Esophagus (tissue), 2 donors: Measurements from ENCODE around the gene ZFP36L2. TPM values are rescaled to one million over a fixed set of nuclear protein-coding genes. Genes with fewer than 3 reads are reported as not detected.
"Not testable (repeated sequence)": the region's sequence is repeated elsewhere in the genome, so short reads cannot be mapped to it uniquely, and the experiment has no call there.

Source experiments
- H3K27ac ChIP-seq, 2 donors: one replicate each; pipeline ENCODE4 v1.5.1; 2013; ENCODE audit warnings: low read depth in 2 of 2, mild to moderate bottlenecking in 2 of 2, inconsistent platforms in 1 of 2, low read length in 1 of 2, moderate library complexity in 1 of 2
- H3K27me3 ChIP-seq, 2 donors: one replicate each; pipeline ENCODE4 v1.6.1; 2013; ENCODE audit warnings: low read length in 2 of 2, control low read depth in 1 of 2, mild to moderate bottlenecking in 1 of 2; ENCODE audit not compliant: insufficient read depth in 2 of 2, control insufficient read depth in 1 of 2
- H3K36me3 ChIP-seq, 2 donors: one replicate each; pipeline ENCODE4 v1.6.1; 2013; ENCODE audit warnings: low read length in 1 of 2; ENCODE audit not compliant: control insufficient read depth in 2 of 2, insufficient read depth in 2 of 2
- H3K4me1 ChIP-seq, 2 donors: one replicate each; pipeline ENCODE4 v1.6.1; 2013; ENCODE audit warnings: low read length in 1 of 2; ENCODE audit not compliant: control insufficient read depth in 2 of 2, insufficient read depth in 2 of 2
- H3K4me3 ChIP-seq, 2 donors: one replicate each; pipeline ENCODE4 v1.5.1; 2013; ENCODE audit warnings: low read length in 2 of 2, mild to moderate bottlenecking in 2 of 2, low read depth in 1 of 2, moderate library complexity in 1 of 2
- H3K9me3 ChIP-seq, 2 donors: one replicate each; pipeline ENCODE4 v1.6.1; 2013; ENCODE audit warnings: mild to moderate bottlenecking in 2 of 2, low read depth in 1 of 2, low read length in 1 of 2, moderate library complexity in 1 of 2; ENCODE audit not compliant: control insufficient read depth in 2 of 2, insufficient read depth in 1 of 2
- whole genome bisulfite sequencing, 2 donors: extraction: QIAGEN DNeasy Blood & Tissue Kit; methylation state at CpG; one replicate each; pipeline ENCODE4 v1.1.7; 2013; 5-methylcytosine and 5-hydroxymethylcytosine counted together
- polyA plus RNA-seq, 2 donors: library from polyadenylated mRNA; stranded (reverse); fragments of 200-250 nt; gene quantifications; one replicate each; pipeline ENCODE4 v1.2.3, GENCODE V29; 2013
- donor health status: healthy with polysubstance abuse.
- donor health status: Bipolar disorder and iron deficiency.

ZFP36L2 gene
- polyA plus RNA-seq, 2 donors: 48.1 to 64.2 TPM

- H3K9me3 ChIP-seq: no peaks in the 10 kb centered on the region
- peaks cover 0 to 15% of the 10 kb centered on the region in 2 donors for H3K4me1 ChIP-seq
- H3K27ac ChIP-seq: no peak overlapping the region
- WGBS, 2 donors: 82 to 89% methylated on average over 12 of the region's 12 CpGs
- no peak overlapping the region for H3K4me3 ChIP-seq
- H3K36me3 ChIP-seq: no peaks in the 10 kb centered on the region
- no peaks in the 10 kb centered on the region for H3K27me3 ChIP-seq
These were observed 33.4 kb downstream of the ZFP36L2 start for GRCh38 chr2:43192744-43193651.

- Histone ChIP-seq H3K36me3 (no peaks in the 10 kb centered on the region), H3K4me3 (no peak overlapping the region), H3K9me3 (no peaks in the 10 kb centered on the region), H3K4me1 (peaks cover 0 to 15% of the 10 kb centered on the region in 2 donors), H3K27me3 (no peaks in the 10 kb centered on the region), H3K27ac (no peak overlapping the region)
- 82 to 84% methylated on average over 3 of the region's 3 CpGs for WGBS, 2 donors
These were observed 34.4 kb downstream of the ZFP36L2 start for GRCh38 chr2:43191947-43192516.

- peaks cover 0 to 17% of the 10 kb centered on the region in 2 donors for H3K4me1 ChIP-seq
- H3K27ac ChIP-seq: no peak overlapping the region
- H3K36me3 ChIP-seq: no peaks in the 10 kb centered on the region
- H3K9me3 ChIP-seq: no peaks in the 10 kb centered on the region
- no peaks in the 10 kb centered on the region for H3K27me3 ChIP-seq
- WGBS, 2 donors: 83 to 85% methylated on average over 10 of the region's 10 CpGs
- no peak overlapping the region for H3K4me3 ChIP-seq
These were observed 35.9 kb downstream of the ZFP36L2 start for GRCh38 chr2:43190311-43191052.

- H3K9me3 ChIP-seq, H3K36me3 ChIP-seq, H3K27ac ChIP-seq, H3K4me3 ChIP-seq, H3K27me3 ChIP-seq: not testable (repeated sequence)
- 88 to 94% methylated on average over 7 of the region's 7 CpGs for WGBS, 2 donors
- H3K4me1 ChIP-seq: peaks cover 0 to 15% of the 10 kb centered on the region in 2 donors
These were observed 36.5 kb downstream of the ZFP36L2 start for GRCh38 chr2:43189861-43190260.

GRCh38 chr2:43188561-43189386 is 37.6 kb downstream of the ZFP36L2 start:
- no peaks in the 10 kb centered on the region for H3K36me3 ChIP-seq
- H3K4me1 ChIP-seq: peaks cover 0 to 9% of the 10 kb centered on the region in 2 donors
- 92 to 96% methylated on average over 16 of the region's 16 CpGs for WGBS, 2 donors
- no peak overlapping the region for H3K4me3 ChIP-seq
- no peaks in the 10 kb centered on the region for H3K27me3 ChIP-seq
- no peaks in the 10 kb centered on the region for H3K9me3 ChIP-seq
- no peak overlapping the region for H3K27ac ChIP-seq

- Histone ChIP-seq H3K9me3 (no peaks in the 10 kb centered on the region), H3K4me1 (peaks cover 0 to 9% of the 10 kb centered on the region in 2 donors), H3K36me3 (no peaks in the 10 kb centered on the region), H3K27ac (peak overlapping the region in 1 of 2 donors; percentile 38), H3K4me3 (no peak overlapping the region), H3K27me3 (no peaks in the 10 kb centered on the region)
- WGBS, 2 donors: 70 to 79% methylated on average over 12 of the region's 12 CpGs
These were observed 39.6 kb downstream of the ZFP36L2 start for GRCh38 chr2:43186679-43187374.

GRCh38 chr2:43186321-43186678 is 40.1 kb downstream of the ZFP36L2 start:
- 96 to 97% methylated on average over 6 of the region's 6 CpGs for WGBS, 2 donors
- no peak overlapping the region for H3K27ac ChIP-seq
- no peak overlapping the region for H3K4me3 ChIP-seq
- no peaks in the 10 kb centered on the region for H3K36me3 ChIP-seq
- H3K9me3 ChIP-seq: no peaks in the 10 kb centered on the region
- no peaks in the 10 kb centered on the region for H3K27me3 ChIP-seq
- peaks cover 0 to 11% of the 10 kb centered on the region in 2 donors for H3K4me1 ChIP-seq

- Histone ChIP-seq H3K9me3 (no peaks in the 10 kb centered on the region), H3K4me3 (no peak overlapping the region), H3K36me3 (no peaks in the 10 kb centered on the region), H3K27ac (peak overlapping the region; percentile 68 to 77), H3K4me1 (peaks cover 0 to 15% of the 10 kb centered on the region in 2 donors), H3K27me3 (no peaks in the 10 kb centered on the region)
- 87 to 90% methylated on average over 4 of the region's 4 CpGs for WGBS, 2 donors
These were observed 41.3 kb downstream of the ZFP36L2 start for GRCh38 chr2:43185146-43185545.
